NCI-H2227 treated with DMSO at 0.1 percent for 48 hours (cell line): Measurements from ENCODE around the gene SBK1.
A peak's percentile ranks its signal among the peaks of the same experiment; 100 is the strongest.
"Not testable (repeated sequence)": the region's sequence is repeated elsewhere in the genome, so short reads cannot be mapped to it uniquely, and the experiment has no call there.

Experiments
- DNase-seq: peaks from one replicate; lab custom pipeline; 2025; lab: John Stamatoyannopoulos, UW

Gene SBK1

GRCh38 chr16:28308794-28309584, 16.7 kb downstream of the SBK1 start:
- DNase-seq, result no peak

GRCh38 chr16:28309811-28310311, 17.5 kb downstream of the SBK1 start:
- no peak for DNase-seq

- DNase-seq, result no peak
Measured at GRCh38 chr16:28310796-28311195, 18.5 kb downstream of the SBK1 start.

GRCh38 chr16:28311413-28311812, 19.1 kb downstream of the SBK1 start:
- DNase-seq, result no peak

- no peak for DNase-seq
Measured at GRCh38 chr16:28311913-28312312, 19.6 kb downstream of the SBK1 start.

- no peak for DNase-seq
Measured at GRCh38 chr16:28312327-28312726, 20.0 kb downstream of the SBK1 start.

GRCh38 chr16:28313587-28313986, 21.3 kb downstream of the SBK1 start:
- no peak for DNase-seq

- DNase-seq, result no peak
Measured at GRCh38 chr16:28316054-28316453, 23.7 kb downstream of the SBK1 start.

GRCh38 chr16:28317040-28317880, 24.9 kb downstream of the SBK1 start:
- no peak for DNase-seq

- DNase-seq, result no peak
Measured at GRCh38 chr16:28318042-28318744, 25.9 kb downstream of the SBK1 start.

GRCh38 chr16:28319476-28320022, 27.2 kb downstream of the SBK1 start:
- DNase-seq, result no peak

- DNase-seq, result no peak
Measured at GRCh38 chr16:28320023-28320561, 27.8 kb downstream of the SBK1 start.

- DNase-seq, result no peak
Measured at GRCh38 chr16:28320741-28321140, 28.4 kb downstream of the SBK1 start.

GRCh38 chr16:28321700-28322411, 29.5 kb downstream of the SBK1 start:
- no peak for DNase-seq

- DNase-seq, result no peak
Measured at GRCh38 chr16:28324235-28324886, 32.0 kb downstream of the SBK1 start.

GRCh38 chr16:28324887-28325279, 32.6 kb downstream of the SBK1 start:
- no peak for DNase-seq

- DNase-seq, result peak; percentile 56
Measured at GRCh38 chr16:28326881-28327610, 34.7 kb downstream of the SBK1 start.

GRCh38 chr16:28330232-28330631, 37.9 kb downstream of the SBK1 start:
- DNase-seq, result not testable (repeated sequence)

GRCh38 chr16:28330981-28331380, 38.7 kb downstream of the SBK1 start:
- DNase-seq, result not testable (repeated sequence)

- DNase-seq, result not testable (repeated sequence)
Measured at GRCh38 chr16:28332632-28333031, 40.3 kb downstream of the SBK1 start.
